Suppressor macrophage treated with lipopolysaccharide for 4 hours (primary cell): ENCODE results near the gene STXBP4.

ENCODE experiments used
- DNase-seq: peaks from one replicate; pipeline ENCODE4 v3.0.0-alpha.2; 2020

The STXBP4 gene

GRCh38 chr17:54971901-54972300 lies 3.3 kb downstream of the STXBP4 start:
- no peak for DNase-seq

- no peak for DNase-seq
These were observed 4.0 kb downstream of the STXBP4 start for GRCh38 chr17:54972406-54973138.

GRCh38 chr17:54974759-54975158 lies 6.2 kb downstream of the STXBP4 start:
- no peak for DNase-seq

- DNase-seq: no peak
These were observed 7.8 kb downstream of the STXBP4 start for GRCh38 chr17:54976316-54976715.

- DNase-seq: no peak
These were observed 9.2 kb downstream of the STXBP4 start for GRCh38 chr17:54977744-54978143.

- DNase-seq: no peak
These were observed 11.1 kb downstream of the STXBP4 start for GRCh38 chr17:54979657-54980056.

GRCh38 chr17:54980375-54980774 lies 11.8 kb downstream of the STXBP4 start:
- no peak for DNase-seq

GRCh38 chr17:54982399-54982798 lies 13.8 kb downstream of the STXBP4 start:
- DNase-seq: no peak

- DNase-seq: no peak
These were observed 14.7 kb downstream of the STXBP4 start for GRCh38 chr17:54983260-54983659.

GRCh38 chr17:54985476-54985875 lies 16.9 kb downstream of the STXBP4 start:
- DNase-seq: no peak

GRCh38 chr17:54990118-54990517 lies 21.6 kb downstream of the STXBP4 start:
- no peak for DNase-seq

GRCh38 chr17:54991567-54991966 lies 23.0 kb downstream of the STXBP4 start:
- no peak for DNase-seq

GRCh38 chr17:54992797-54993639 lies 24.5 kb downstream of the STXBP4 start:
- DNase-seq: peak; percentile 64

- DNase-seq: no peak
These were observed 27.9 kb downstream of the STXBP4 start for GRCh38 chr17:54996441-54996840.

- DNase-seq: no peak
These were observed 33.9 kb downstream of the STXBP4 start for GRCh38 chr17:55002458-55002857.

GRCh38 chr17:55004484-55004883 lies 35.9 kb downstream of the STXBP4 start:
- DNase-seq: no peak

- peak; percentile 11 for DNase-seq
These were observed 37.0 kb downstream of the STXBP4 start for GRCh38 chr17:55005520-55005919.

- DNase-seq: no peak
These were observed 55.1 kb downstream of the STXBP4 start for GRCh38 chr17:55023626-55024025.

GRCh38 chr17:55037828-55038227 lies 69.3 kb downstream of the STXBP4 start:
- DNase-seq: no peak

- DNase-seq: no peak
These were observed 69.7 kb downstream of the STXBP4 start for GRCh38 chr17:55038291-55038690.

- no peak for DNase-seq
These were observed 72.0 kb downstream of the STXBP4 start for GRCh38 chr17:55040611-55041010.

- DNase-seq: no peak
These were observed 85.3 kb downstream of the STXBP4 start for GRCh38 chr17:55053855-55054254.

GRCh38 chr17:55054429-55054828 lies 85.9 kb downstream of the STXBP4 start:
- DNase-seq: no peak

GRCh38 chr17:55056526-55056925 lies 88.0 kb downstream of the STXBP4 start:
- no peak for DNase-seq
